A673 (cell line): ENCODE data around the gene SENP5.

Experiments used
- CTCF ChIP-seq: fragments of 300-800, 200-600 bp; sonication (generic); conservative IDR thresholded peaks from 2 replicates; pipeline ENCODE4 v1.5.1; 2017; ENCODE audit warnings: low read depth, mild to moderate bottlenecking, antibody characterized with exemption, low read length, moderate library complexity, mixed read lengths
- EZH2 ChIP-seq: fragments of 200-600 bp; sonication (generic); IDR thresholded peaks from 2 replicates; pipeline ENCODE4 v1.6.1; 2017; ENCODE audit warnings: borderline replicate concordance, low read depth, mild to moderate bottlenecking, mixed read lengths, antibody characterized with exemption, low read length; ENCODE audit not compliant: poor library complexity, severe bottlenecking

GRCh38 chr3:196962930-196963630, 95.4 kb downstream of the SENP5 start:
- TF ChIP-seq CTCF (no peak), EZH2 (no peak)
